HG03460 (cell line): ENCODE measurements around the gene SLC30A1.
A peak's percentile ranks its signal among the peaks of the same experiment; 100 is the strongest.

Source experiments
- ATAC-seq: cut with Tn5 transposase; IDR thresholded peaks from one replicate; pipeline ENCODE4 v1.9.1; 2021; ENCODE audit not compliant: unreplicated experiment

The SLC30A1 gene

DNA sequence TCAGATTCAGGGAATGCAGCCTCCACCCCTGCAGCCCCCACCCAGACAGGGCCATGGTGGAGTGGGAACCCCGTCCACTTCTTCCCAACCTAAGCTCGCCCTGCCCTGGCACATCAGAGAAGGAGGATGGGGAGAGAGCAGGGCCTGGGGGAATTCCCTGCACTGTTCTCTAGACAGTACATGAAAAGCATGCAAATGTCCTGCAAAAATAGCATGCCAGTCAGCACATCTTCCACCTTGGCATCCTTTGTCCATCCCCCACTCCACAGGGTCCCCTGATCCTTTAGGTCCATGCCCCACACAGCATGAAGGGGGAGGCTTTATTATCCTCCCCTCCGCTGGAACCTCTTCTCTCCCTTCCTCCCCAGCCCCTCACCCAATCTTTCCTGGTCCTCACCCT is 52.0 kb downstream of the SLC30A1 start:
- peak; percentile 78 for ATAC-seq

DNA sequence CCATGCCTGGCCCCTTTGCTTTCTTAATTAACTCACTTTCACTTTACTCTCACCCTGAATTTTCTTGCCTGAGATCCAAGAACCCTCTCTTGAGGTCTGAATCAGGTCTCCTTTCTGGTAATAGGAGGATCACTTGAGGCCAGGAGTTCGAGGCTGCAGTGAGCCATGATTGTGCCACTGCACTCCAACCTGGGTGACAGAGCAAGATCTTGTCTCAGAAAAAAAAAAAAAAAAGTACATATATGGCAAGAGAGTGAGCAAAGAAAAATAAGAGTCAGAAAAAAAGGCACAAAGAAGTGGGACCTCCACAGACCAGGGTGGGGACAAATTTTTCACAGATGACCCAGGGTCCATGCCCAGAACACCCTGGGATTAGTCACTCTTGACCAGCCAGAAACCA is 52.9 kb downstream of the SLC30A1 start:
- ATAC-seq: no peak

DNA sequence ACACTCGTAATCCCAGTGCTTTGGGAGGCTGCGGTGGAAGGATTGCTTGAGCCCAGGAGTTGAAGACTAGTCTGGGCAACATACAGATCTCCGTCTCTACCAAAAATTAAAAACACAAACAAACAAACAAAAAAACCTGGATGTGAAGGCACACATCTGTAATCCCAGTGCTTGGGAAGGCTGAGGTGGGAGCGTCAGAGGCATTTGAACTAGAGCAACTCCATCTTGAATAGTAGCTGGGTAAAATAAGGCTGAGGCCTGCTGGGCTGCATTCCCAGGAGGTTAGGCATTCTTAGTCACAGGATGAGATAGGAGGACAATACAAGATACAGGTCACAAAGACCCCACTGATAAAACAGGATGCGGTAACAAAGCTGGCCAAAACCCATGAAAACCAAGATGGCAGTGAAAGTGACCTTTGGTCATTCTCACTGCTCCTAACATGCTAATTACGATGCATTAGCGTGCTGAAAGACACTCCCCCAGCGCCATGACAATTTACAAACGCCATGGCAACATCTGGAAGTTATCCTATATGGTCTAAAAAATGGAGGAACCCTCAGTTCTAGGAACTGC is 53.8 kb downstream of the SLC30A1 start:
- no peak for ATAC-seq

DNA sequence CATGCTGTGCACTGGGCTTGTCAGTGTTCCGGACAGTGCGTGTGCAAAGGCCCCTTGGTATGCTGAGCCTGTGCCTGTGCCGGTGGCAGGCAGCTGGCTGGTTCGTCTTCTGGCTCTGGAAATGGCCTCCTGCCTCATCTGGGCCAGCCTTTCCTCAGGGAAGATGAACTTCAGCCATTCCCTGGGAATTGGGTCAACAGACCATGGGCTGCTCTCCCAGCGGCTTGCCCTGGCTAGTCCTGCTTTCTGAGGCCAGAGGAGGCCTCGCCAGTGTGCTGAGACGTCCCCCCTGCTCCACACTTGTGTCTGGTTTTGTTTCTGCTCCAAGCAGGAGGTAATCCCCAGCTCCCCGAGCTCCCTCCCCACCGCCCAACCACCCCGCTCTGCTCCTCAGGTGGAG is 54.4 kb downstream of the SLC30A1 start:
- no peak for ATAC-seq

DNA sequence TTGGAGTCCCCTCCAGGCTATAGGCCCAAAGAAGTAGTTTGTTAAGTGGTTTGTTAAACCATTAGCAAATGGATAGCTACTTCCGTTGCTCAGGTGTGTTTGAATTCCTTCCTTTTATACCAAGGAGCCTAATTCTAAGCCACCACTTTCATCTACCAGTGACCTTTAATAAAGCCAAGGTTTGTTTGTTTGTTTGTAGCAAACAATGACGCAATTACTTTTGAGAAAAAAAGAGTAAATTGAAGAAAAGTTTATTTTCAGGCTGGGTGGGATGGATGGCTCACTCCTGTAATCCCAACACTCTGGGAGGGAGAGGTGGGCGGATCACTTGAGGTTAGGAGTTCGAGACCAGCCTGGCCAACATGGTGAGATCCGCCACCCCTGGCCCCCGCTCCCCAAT is 56.2 kb downstream of the SLC30A1 start:
- no peak for ATAC-seq
